Central memory CD8-positive, alpha-beta T cell (primary cell): ENCODE results near the gene DPAGT1.
"Not testable (repeated sequence)": the region's sequence is repeated elsewhere in the genome, so short reads cannot be mapped to it uniquely, and the experiment has no call there.

Experiments used
- ATAC-seq: fragments of 150-1000 bp; cut with Tn5 transposase; replicated peaks from 2 replicates; pipeline ENCODE4 v1.10.0; 2022; ENCODE audit warnings: mild to moderate bottlenecking, moderate FRiP score, moderate number of reproducible peaks; ENCODE audit not compliant: poor library complexity, severe bottlenecking; ENCODE audit errors: extremely low read depth
- DNase-seq, 2 donors: peaks; one replicate each; pipeline ENCODE4 v3.0.0; 2021; ENCODE audit warnings: low spot score in 2 of 2
- H3K27ac Mint-ChIP-seq: one replicate; pipeline ENCODE4 v1.8.0; 2022; ENCODE audit warnings: low read depth, mild to moderate bottlenecking, moderate library complexity, mixed read lengths
- H3K27me3 Mint-ChIP-seq: one replicate; pipeline ENCODE4 v1.8.0; 2022; ENCODE audit warnings: mixed read lengths
- H3K36me3 Mint-ChIP-seq: one replicate; pipeline ENCODE4 v1.8.0; 2022; ENCODE audit warnings: mild to moderate bottlenecking, moderate library complexity, mixed read lengths; ENCODE audit not compliant: insufficient read depth
- H3K4me1 Mint-ChIP-seq: one replicate; pipeline ENCODE4 v1.8.0; 2022; ENCODE audit warnings: mixed read lengths
- H3K4me3 Mint-ChIP-seq: one replicate; pipeline ENCODE4 v1.8.0; 2022; ENCODE audit warnings: mild to moderate bottlenecking, moderate library complexity, mixed read lengths
- H3K9me3 Mint-ChIP-seq: one replicate; pipeline ENCODE4 v1.8.0; 2022; ENCODE audit warnings: mixed read lengths

Gene DPAGT1

DNA sequence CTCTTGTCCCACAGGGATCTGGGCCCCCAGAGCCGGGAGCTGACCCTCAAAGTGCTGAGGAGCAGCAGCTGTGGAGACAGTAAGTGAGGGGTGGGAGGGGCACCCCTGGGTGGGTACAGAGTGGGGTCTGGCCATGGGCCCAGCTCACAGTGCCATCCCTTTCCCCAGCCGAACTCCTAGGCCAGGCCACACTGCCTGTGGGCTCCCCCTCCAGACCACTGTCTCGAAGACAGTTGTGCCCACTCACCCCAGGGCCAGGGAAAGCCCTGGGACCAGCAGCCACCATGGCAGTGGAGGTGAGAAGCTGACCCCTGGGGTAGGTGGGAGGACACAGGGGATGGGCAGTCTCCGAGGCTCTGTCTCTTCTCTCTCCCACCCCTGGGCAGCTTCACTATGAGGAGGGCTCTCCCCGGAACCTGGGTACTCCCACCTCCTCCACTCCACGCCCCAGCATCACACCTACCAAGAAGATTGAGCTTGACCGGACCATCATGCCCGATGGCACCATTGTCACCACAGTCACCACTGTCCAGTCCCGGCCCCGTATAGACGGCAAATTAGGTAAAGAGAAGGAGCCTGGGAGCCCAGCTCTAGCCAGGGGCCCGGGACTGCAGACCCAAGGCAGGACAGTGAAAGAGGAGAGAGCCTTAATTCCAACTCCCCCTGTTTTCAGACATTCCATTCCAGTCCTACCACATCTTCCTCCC, 10.8 kb upstream of the DPAGT1 start:
- DNase-seq: no peak
- Mint-ChIP-seq H3K27ac (peak overlapping the region; percentile 20), H3K4me3 (no peak overlapping the region), H3K36me3 (peaks cover 28% of the 10 kb centered on the region), H3K9me3 (no peaks in the 10 kb centered on the region), H3K27me3 (no peaks in the 10 kb centered on the region), H3K4me1 (peaks cover 41% of the 10 kb centered on the region)
- ATAC-seq: no peak

- H3K27me3 Mint-ChIP-seq: no peaks in the 10 kb centered on the region
- H3K36me3 Mint-ChIP-seq: peaks cover 31% of the 10 kb centered on the region
- no peaks in the 10 kb centered on the region for H3K9me3 Mint-ChIP-seq
- peaks cover 47% of the 10 kb centered on the region for H3K4me1 Mint-ChIP-seq
- no peak overlapping the region for H3K27ac Mint-ChIP-seq
- H3K4me3 Mint-ChIP-seq: no peak overlapping the region
- ATAC-seq (no peak), DNase-seq (no peak)
These were observed 9.8 kb upstream of the DPAGT1 start for GRCh38 chr11:119111361-119111925.

GRCh38 chr11:119110439-119110838, 8.8 kb upstream of the DPAGT1 start:
- H3K27me3 Mint-ChIP-seq: no peaks in the 10 kb centered on the region
- no peak for ATAC-seq
- DNase-seq: no peak
- peaks cover 25% of the 10 kb centered on the region for H3K36me3 Mint-ChIP-seq
- no peak overlapping the region for H3K4me3 Mint-ChIP-seq
- peaks cover 47% of the 10 kb centered on the region for H3K4me1 Mint-ChIP-seq
- H3K27ac Mint-ChIP-seq: no peak overlapping the region
- H3K9me3 Mint-ChIP-seq: no peaks in the 10 kb centered on the region

- DNase-seq: no peak
- no peaks in the 10 kb centered on the region for H3K9me3 Mint-ChIP-seq
- no peak overlapping the region for H3K27ac Mint-ChIP-seq
- H3K4me1 Mint-ChIP-seq: peaks cover 42% of the 10 kb centered on the region
- peak overlapping the region; percentile 90 for H3K4me3 Mint-ChIP-seq
- no peaks in the 10 kb centered on the region for H3K27me3 Mint-ChIP-seq
- ATAC-seq: no peak
- H3K36me3 Mint-ChIP-seq: peaks cover 22% of the 10 kb centered on the region
These were observed 8.2 kb upstream of the DPAGT1 start for GRCh38 chr11:119109843-119110242.

- Mint-ChIP-seq H3K27me3 (no peaks in the 10 kb centered on the region), H3K36me3 (peaks cover 18% of the 10 kb centered on the region), H3K4me3 (peak overlapping the region; percentile 90), H3K4me1 (peaks cover 42% of the 10 kb centered on the region), H3K9me3 (no peaks in the 10 kb centered on the region), H3K27ac (peak overlapping the region; percentile 73)
- DNase-seq (no peak), ATAC-seq (no peak)
These were observed 7.2 kb upstream of the DPAGT1 start for GRCh38 chr11:119108857-119109221.

DNA sequence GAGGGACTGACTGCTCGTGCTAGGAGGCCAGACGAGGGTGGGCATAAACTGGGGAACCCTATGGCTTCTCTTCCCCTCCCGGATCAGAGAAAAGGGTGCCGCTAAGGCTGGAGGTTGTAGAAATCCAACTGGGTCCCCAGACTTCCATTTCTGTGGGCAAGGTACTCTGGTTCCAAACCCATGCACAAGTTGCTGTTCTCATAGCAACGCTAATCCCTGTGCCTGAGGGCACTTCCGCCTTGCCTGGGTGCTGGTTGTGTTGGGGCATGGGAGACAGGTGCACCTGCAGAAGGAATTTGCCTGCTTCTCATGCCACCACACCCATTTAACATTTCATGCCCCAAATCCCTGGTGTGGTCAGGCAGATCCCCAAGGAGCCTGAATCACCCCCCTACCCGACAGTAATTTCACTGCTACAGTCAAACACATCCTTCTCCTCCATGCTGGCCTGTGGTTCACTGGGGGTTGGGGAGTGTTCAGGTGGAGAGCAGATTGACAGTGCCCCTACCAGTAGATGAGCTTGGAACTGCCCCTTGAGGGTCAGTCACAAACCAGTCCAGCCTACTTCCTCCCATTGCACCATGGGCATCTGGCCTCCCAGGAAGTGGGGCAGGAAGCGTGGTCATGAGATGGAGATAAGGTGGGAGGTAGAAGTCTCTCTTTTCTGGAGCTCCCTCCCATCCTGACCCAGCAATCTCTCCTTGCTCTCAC, 6.6 kb upstream of the DPAGT1 start:
- no peaks in the 10 kb centered on the region for H3K9me3 Mint-ChIP-seq
- H3K27ac Mint-ChIP-seq: peak overlapping the region; percentile 73
- no peaks in the 10 kb centered on the region for H3K27me3 Mint-ChIP-seq
- DNase-seq (no peak), ATAC-seq (peak; percentile 38)
- H3K4me1 Mint-ChIP-seq: peaks cover 42% of the 10 kb centered on the region
- peak overlapping the region; percentile 90 for H3K4me3 Mint-ChIP-seq
- H3K36me3 Mint-ChIP-seq: peaks cover 18% of the 10 kb centered on the region

DNA sequence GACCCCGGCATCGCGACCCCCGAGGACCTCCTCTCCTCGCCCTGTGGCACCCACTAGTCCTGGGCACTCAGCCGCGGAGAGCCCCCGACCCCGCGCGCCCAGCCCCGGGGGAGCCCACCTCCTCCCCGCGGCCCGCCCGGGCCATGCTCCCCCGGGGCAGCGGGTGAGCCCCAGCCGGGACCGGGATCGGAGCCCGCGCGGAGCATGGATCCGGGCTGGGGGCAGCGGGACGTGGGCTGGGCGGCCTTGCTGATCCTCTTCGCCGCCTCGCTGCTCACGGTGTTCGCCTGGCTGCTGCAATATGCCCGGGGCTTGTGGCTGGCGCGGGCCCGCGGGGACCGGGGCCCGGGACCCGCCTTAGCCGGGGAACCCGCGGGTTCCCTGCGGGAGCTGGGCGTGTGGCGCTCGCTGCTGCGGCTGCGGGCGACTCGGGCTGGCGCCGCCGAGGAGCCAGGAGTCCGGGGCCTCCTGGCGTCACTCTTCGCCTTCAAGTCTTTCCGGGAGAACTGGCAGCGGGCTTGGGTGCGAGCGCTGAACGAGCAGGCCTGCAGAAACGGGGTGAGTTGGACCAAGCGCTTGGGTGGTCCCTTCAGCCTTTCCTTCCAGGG, 6.0 kb upstream of the DPAGT1 start:
- H3K9me3 Mint-ChIP-seq: no peaks in the 10 kb centered on the region
- peaks cover 42% of the 10 kb centered on the region for H3K4me1 Mint-ChIP-seq
- ATAC-seq (peak; percentile 20), DNase-seq (no peak)
- no peaks in the 10 kb centered on the region for H3K27me3 Mint-ChIP-seq
- H3K36me3 Mint-ChIP-seq: peaks cover 17% of the 10 kb centered on the region
- H3K27ac Mint-ChIP-seq: peak overlapping the region; percentile 73
- peak overlapping the region; percentile 90 for H3K4me3 Mint-ChIP-seq

DNA sequence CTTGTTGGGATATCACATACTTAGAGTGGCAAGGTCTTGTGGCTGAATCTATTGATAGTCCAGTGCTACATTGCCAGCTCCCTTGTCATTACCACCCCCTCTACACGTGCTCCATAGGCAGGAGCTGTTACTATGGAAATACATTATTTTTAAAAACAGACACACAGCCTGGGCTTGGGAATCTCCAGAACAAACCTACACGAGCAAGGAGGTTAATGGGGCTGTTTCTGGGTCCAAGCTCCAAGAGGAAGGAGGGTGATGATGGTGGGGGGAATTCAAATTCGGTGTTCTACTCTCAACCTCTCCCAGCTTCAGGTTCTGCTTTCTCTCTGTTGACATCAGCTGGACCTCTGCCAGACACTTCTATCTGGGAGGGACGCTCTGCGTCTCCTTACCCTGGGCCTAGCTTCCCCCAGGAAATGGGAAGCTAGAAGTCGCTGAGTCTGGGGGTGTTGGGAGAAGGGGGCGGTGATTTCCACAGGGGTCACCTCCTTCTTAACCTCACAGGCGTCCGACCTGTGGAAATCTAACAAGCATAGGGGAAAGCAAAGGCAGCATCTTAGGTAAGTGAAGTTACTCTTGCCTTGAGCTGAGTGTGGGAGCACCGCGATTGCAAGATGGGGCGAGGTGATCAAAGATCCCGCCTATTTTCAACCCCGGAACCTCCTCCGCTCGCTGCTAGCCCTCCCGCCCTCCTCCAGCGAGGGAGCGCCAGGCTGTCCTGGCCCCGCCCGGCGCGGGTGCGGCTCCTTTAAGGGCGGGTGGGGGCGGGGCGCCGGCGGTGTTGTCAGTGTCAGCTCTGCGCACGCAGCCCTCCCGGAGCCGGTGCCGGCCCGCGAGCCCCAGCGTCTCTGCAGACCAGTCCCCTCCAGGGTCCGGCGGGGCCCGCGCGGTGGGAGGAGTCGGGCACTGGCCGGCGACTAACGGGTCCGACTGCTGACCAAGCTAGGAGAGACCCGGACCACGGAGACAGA, 5.2 kb upstream of the DPAGT1 start, which contains the start of gene C2CD2L:
C2CD2L (plus strand) TSS at position 781 of the 974 bp plus-strand sequence. CDS start 398 bp downstream, outside the sequence.
- H3K4me1 Mint-ChIP-seq: peaks cover 42% of the 10 kb centered on the region
- peak within 1 kb of the TSS; percentile 90 for H3K4me3 Mint-ChIP-seq
- no peaks in the 10 kb centered on the region for H3K27me3 Mint-ChIP-seq

DNA sequence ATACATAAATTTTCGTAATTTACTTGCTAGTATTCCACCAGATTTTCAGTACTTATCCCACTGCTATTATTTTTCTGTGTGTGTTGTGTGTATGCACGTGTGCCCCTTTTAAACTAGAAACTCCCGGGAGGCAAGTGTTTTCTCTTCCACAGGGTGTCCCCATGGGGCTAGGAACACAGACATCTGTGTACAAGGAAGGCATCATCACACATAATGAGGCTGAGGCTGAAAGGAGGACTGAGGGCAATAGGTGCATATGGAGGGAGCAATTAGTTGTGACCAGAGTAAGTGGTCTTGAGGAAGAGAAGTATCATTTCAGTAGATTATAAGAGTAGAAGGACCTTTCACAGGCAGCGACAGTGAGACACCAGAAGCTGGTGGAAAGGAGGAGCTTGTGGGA, 2.1 kb upstream of the DPAGT1 start:
- DNase-seq: no peak
- H3K27ac Mint-ChIP-seq: no peak overlapping the region
- peaks cover 37% of the 10 kb centered on the region for H3K4me1 Mint-ChIP-seq
- no peak overlapping the region for H3K4me3 Mint-ChIP-seq
- H3K36me3 Mint-ChIP-seq: peaks cover 16% of the 10 kb centered on the region
- no peak for ATAC-seq
- no peaks in the 10 kb centered on the region for H3K9me3 Mint-ChIP-seq
- no peaks in the 10 kb centered on the region for H3K27me3 Mint-ChIP-seq

More for the DNA sequence above, 5.2 kb upstream of the DPAGT1 start, which contains the start of gene C2CD2L:
- Mint-ChIP-seq H3K27ac (peak within 1 kb of the TSS; percentile 73), H3K36me3 (peaks cover 23% of the 10 kb centered on the region), H3K9me3 (no peaks in the 10 kb centered on the region)
- DNase-seq: peak; percentile 64 to 74
- ATAC-seq: peak; percentile 86

DNA sequence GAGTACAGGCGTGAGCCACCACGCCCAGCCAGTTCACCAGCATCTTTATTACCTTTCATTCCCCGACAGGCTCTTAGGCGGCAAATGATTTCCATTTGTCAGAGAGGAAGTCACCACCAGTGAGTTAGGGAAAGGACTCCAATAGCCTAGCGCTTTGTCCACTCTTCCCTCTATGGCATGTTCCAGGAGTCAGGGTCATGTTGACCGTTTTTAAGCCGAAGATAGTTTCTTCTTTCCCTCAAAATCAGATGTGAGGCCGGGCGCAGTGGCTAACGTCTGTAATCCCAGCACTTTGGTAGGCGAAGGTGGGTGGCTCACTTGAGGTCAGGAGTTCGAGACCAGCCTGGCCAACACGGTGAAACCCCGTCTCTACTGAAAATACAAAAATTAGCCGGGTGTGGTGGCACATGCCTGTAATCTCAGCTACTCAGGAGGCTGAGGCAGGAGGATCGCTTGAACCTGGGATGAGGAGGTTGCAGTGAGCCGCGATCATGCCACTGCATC, 1.6 kb upstream of the DPAGT1 start:
- H3K27ac Mint-ChIP-seq, ATAC-seq, DNase-seq, H3K27me3 Mint-ChIP-seq, H3K9me3 Mint-ChIP-seq: not testable (repeated sequence)
- peak overlapping the region; percentile 89 for H3K4me3 Mint-ChIP-seq
- peaks cover 18% of the 10 kb centered on the region for H3K36me3 Mint-ChIP-seq
- H3K4me1 Mint-ChIP-seq: peaks cover 35% of the 10 kb centered on the region

DNA sequence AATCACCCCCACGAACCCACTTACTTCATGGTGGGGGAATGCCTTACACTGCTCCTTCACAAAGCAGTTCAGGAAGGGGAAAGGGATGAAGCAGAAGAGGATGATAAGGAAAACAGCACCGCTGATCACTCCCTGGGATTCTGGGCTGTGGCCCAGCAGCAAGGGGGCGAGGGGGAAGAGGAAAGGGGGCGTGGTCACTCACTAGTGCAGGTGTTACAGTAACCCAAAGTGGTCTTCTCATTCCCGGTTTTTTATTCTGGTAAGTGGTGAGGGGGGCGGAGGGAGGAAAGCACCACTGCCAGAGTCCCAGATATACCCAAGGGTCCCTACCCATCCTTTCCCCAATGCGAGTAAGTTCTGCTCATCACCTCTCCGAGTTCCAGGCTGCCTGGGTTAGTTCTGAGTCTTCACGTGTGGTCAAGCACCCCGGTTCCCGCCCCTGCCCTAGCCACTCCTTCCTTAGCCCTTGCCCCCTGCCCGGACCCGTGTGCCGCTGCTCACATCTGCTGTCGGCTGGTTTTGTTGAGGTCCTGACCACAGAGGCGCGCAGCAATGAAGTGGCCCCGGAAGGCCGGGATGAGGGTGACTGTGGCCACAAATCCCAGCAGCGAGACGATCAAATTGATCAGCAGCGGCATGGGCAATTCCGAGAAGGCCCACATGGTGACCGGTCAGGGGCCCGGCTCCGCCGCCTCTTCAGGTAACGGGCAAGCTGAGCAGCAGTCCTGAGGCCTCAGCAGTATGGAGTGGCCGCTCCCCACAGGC, 477 bp downstream of the DPAGT1 start:
- Mint-ChIP-seq H3K36me3 (peaks cover 17% of the 10 kb centered on the region), H3K27me3 (no peaks in the 10 kb centered on the region), H3K4me3 (peak overlapping the region; percentile 89), H3K9me3 (no peaks in the 10 kb centered on the region), H3K4me1 (peaks cover 28% of the 10 kb centered on the region), H3K27ac (peak overlapping the region; percentile 94)
- no peak for DNase-seq
- peak; percentile 2 for ATAC-seq
